ENCODE data around the gene SMR3B.

SMR3B gene

DNA sequence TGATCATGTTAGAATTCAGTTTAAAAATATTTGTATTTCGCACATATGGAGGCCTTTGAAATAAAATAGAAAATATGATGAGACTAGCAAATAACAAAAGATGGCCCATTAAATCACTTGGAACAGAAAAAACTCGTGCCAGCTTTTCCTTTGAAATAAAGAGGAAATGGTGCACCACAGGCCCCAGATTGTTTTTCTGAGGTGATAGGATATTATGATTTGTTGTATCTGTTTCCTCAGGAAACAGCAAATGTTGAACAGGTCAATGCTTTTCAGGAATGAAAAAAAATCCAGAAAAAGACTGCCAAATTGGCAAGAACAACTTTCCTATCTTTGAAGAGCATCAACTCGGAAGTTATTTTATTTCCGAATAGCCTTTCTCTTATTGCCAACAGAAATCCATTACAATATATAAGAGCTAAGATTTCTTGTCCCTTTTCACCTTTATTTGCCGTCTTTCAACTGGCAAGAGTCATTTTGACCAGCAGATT is at the start of gene SMR3B:
TSS of gene SMR3B (plus strand) at position 441 of the 491 bp plus-strand sequence. CDS start 1,380 bp downstream, outside the sequence.
- no peak for DNase-seq

DNA sequence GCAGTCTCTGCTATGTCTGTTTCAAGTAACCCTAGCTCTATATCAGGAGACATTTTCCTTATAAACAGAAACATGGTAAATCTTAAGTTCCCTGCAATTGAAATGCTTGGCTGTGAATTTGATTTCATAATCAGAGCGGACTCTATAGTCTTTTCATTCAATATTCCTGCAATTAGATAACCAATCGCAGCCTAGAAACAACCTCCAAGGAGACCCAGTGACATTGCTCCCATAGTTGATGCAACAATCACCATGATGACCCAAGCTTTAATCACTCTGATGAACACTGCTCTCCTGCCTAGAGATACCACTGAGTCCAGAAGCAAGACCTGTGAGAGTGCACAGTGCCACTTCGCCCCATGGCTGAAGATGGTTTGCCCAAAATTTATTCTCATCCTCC is 48.2 kb upstream of the SMR3B start, which contains the start of gene CABS1:
TSS of gene CABS1 (plus strand) at position 301 of the 400 bp plus-strand sequence. CDS start at position 360, 59 bp downstream.
- no peak for DNase-seq

DNA sequence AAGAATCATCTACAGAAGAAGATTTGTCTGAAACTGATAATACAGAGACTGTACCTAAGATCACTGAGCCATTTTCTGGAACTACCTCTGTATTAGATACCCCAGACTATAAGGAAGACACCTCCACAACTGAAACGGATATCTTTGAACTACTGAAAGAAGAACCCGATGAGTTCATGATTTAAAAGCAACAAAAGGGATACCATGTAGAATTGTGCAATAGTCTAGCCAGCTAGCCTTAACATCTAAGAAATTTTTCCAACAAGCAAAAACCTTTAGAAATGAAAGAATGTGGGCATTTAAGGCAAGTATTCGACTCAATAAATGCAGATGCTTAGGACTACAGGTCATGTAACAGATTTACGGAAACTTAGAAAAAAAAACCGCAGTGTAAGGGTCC is 46.9 kb upstream of the SMR3B start:
- no peak for DNase-seq

DNA sequence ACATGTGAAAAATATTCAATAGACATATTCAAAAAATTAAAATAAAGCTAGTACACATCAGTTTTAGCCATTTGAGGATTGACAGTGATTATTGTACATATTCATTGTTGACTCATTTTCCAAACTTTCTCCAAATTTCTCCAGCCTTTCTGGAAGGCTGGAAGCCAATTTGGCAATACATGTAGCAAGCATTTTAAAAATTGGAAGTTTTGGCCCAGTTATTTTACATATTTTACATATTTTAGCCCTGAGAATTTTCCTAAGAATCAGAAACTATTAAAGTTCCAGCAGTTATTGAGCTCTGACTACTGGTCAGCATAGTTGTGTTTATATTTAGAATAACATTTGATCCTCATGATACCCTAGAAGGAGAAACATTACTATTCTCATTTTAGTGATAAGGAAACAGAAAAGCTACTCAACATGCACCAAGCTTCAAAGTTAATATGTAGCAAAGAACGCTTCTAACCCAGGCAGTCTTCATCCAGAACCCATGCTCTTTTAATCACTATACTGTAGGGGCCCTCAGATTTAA is 45.0 kb upstream of the SMR3B start:
- DNase-seq = no peak

DNA sequence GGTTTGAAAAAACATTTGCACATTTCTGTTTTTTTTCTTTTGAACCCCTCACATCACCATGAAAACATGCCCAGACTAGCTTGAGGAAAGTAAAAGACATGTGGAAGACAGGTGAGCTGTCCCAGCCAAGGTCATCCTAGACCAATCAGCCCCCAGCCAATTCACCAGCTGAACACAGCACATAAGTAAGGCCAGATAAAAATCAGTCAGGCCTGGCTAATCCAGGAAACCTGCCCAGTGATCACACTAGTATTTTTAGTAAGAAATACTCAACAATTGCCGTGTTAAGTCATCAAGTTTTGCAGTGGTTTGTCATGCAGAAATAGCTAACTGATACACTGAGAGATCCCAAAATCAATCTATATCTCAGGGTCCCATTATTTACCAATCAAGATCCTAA is 26.7 kb upstream of the SMR3B start:
- no peak for DNase-seq

DNA sequence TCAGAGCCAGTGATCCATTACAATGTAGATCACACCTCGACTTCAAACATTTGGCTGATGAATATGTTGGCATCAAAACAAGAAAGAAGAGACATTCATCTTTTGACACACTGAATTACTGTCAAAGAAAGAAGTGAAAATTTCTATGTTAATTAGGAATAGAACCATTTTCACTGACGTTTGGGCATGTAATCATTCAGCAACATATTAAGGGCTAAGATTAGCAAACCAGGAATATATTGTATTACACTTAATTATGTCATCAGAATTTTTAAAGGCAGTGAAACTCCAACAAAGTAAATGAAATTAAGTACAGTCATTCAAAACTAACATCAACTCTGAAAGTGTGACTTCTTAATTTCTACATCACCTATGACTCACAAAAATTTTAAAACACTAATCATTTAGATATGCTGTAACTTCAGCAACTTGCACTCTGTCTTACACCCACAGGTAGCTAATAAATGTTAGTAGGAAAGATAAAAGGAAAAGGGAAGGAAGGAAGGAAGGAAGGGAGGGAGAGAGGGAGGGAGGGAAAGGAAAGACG is 23.7 kb upstream of the SMR3B start:
- no peak for DNase-seq

DNA sequence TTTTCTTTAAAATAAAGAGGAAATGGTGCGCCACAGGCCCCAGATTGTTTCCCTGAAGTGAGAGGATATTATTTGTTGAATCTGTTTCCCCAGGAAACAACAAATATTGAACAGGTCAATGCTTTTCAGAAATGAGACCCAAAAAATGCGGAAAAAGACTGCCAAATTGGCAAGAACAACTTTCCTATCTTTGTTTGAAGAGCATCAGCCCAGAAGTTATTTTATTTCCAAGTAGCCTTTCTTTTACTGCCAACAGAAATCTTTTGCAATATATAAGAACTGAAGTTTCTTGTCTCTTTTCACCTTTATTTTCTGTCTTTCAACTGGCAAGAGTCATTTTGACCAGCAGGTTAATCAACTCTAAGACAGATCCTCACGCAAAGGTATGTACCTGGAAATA is 22.5 kb upstream of the SMR3B start, which contains the start of gene SMR3A:
TSS of gene SMR3A (plus strand) at position 301 of the 400 bp plus-strand sequence. CDS start 1,356 bp downstream, outside the sequence.
- DNase-seq = no peak

DNA sequence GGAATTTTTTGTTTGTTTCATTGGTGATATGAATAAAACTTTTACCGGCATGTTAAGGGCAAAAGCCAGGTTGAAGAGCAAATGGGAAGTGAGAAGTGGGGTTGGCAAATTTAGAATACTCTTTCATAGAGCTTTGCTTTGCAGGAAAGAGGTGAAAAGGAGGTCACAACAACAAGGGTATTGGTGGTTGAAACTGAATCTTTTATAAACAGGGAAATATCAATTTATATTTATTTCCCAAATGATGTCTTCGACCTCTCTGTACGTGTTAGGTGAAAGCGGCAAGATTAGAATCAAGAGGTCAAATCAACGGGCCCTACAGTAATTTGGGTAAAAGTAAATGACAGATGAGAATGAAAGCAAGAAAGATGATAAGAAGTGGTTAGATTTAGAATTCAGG is 18.9 kb upstream of the SMR3B start:
- DNase-seq = no peak

DNA sequence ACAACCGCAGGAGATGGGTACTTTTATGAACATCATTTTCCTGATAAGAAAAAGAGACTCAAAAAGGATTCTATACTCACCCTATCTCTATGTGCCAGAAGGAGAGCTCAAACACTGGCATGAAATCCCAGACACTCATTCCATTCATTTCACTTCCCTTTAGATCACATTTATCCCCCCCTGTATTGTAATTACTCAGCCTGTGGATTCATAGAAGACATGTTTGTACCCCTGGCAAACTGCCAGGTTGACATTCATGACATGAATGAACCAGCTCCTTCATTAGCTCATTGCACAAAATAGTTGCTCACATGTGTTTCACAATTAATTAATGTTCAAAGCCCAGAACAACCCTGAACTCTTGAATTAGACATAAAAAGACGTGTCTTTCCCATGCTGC is 17.5 kb upstream of the SMR3B start:
- DNase-seq = no peak

DNA sequence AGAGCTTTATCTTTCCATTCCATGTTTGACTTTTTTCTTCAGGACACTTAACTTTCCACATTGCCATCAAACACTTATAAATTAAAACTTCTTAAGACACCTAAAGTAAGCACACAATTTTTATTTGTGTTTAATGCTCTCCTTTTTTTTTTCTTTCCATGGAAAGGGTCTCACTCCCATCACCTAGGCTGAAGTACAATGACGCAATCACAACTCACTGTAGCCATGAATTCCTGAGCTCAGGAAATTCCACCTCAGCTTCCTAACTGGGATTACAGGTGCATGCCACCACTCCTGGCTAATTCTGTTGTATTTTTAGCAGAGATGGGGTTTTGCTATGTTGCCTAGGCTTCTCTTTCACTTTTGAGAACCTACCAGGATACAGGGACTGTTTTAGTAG is 15.1 kb upstream of the SMR3B start:
- no peak for DNase-seq

DNA sequence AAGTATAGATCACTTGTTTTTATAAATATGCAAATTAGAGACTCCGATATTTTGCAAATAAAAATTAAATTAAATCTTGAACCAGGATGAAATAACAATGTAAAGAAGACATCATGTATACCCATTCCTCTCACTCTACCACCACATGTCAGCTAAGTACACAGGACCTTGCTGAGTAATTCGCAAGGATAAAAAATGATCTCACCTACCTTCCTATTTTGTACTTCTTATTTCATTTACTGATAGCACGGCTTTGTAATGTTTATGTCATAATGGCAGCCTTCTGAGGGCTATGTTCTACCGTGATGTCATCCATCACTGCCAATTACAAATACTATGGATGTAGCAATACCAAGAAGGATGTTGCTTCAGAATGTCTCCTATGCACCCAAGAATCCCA is 10.9 kb upstream of the SMR3B start:
- DNase-seq = no peak

DNA sequence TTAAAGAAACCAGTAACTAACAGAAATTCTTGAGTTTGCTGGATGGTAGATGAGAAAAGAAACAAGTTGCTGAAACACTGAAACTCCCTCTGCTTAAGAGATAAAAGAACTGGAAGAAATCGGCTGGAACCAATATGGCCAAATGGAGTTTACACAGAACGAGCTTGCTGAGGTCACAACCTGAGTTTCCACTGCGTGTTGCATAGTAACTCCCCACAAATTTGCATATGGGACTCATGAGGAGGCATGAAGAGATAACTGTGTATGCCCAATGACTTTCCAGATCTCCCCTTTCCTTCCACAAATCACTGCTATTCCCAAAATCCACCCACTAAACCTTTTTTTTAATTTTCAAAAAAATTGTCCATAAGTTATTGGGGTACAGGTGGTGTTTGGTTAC is 10.2 kb upstream of the SMR3B start:
- no peak for DNase-seq

DNA sequence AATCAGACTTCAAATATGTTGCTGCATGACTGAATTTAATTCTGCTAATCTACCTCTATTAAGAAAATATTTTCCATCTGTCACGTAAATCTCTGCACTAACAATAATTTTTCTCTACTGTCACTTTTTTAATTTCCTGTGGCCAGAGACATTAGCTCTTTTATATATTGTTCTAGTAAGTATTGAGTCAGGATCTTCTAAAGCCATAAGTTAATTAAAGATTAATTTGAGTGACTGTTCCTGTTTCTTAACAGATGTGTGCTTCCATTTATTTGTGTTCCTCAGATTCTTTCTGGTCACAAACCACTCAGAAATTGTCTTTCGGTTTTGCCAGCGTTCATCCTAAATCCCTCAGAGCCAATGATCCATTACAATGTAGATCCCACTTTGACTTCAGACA is 2.4 kb upstream of the SMR3B start:
- DNase-seq = peak in 1 of 2 experiments; percentile 19

DNA sequence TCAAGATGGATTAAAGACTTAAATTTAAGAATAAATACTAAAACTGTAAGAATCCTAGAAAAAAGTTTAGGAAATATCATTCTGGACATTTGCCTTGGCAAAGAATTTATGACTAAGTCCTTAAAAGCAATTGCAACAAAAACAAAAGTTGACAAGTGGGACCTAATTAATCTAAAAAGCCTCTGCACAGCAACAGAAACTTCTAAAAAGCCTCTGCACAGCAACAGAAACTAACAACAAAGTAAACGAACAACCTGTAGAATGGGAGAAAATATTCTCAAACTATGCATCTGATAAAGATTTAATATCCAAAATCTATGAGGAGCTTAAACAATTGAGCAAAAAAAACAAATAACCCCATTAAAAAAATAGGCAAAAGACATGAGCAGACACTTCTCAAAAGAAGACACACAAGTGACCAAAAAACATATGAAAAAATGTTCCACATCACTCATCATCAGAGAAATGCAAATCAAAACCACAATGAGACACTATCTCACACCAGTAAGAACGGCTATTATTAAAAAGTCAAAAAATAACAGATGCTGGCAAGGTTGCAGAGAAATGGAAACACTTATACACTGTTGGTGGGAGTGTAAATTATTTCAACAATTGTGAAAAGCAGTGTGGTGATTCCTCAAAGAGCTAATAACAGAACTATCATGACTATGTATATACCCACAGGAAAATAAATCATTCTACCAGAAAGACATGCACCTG is 9.3 kb downstream of the SMR3B start:
- DNase-seq = no peak

DNA sequence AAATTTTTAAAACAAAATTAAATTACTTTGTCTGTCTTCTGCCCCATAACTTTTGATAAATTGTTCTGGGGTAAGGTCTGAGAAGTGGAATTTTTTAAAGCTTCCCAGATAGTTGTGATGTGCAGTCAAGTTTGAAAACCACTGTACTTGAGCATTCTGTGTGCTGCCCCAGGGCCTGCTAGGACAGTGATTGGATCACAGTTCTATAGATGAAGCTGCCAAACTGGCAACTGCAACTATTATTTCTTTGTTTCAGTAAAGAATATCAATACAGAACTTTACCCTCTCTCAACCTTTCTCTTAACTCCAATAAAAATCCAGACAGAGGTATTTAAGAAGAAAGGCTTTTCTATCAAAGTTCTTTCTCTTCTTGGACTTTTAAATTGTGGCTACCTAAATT is 14.6 kb downstream of the SMR3B start, which contains the start of gene OPRPN:
TSS of gene OPRPN (plus strand) at position 361 of the 400 bp plus-strand sequence. CDS start 1,346 bp downstream, outside the sequence.
- no peak for DNase-seq

DNA sequence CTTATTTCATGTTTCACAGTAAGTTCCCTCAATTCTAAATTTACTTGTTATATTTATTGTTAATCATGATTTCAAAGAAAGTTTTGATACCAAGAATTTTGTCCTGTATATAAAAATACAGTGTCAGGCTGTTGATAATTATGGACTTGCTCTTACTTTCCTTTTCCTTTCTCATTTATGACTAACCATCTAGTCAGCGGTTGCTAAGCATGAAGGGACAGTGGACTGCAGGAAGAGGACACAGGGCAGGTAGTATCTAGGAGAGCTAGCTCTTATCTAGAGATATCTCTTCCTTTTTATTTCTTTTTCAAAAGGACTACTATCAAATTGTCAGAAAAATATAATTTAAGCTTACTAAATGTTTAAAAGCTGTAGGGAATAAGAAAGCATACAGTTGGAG is 16.4 kb downstream of the SMR3B start:
- no peak for DNase-seq

DNA sequence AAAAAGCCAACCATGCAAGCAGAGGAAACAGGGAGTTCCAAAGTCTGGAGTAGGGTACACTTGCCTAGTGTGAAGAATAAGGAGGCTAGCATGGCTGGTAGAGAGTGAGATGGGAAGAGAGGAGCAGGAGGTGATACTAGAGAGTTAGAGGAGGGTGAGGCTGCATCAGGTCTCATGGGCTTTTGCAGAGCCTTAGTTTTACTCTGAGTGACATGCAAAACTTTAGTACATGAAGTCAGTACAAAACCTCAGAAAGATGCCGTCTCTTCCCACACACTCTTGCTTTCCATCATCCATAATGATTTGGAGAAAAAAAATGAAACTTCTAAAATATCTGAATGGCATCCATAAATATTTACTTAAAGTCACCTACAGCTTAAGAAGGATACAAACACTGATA is 19.8 kb downstream of the SMR3B start:
- no peak for DNase-seq

DNA sequence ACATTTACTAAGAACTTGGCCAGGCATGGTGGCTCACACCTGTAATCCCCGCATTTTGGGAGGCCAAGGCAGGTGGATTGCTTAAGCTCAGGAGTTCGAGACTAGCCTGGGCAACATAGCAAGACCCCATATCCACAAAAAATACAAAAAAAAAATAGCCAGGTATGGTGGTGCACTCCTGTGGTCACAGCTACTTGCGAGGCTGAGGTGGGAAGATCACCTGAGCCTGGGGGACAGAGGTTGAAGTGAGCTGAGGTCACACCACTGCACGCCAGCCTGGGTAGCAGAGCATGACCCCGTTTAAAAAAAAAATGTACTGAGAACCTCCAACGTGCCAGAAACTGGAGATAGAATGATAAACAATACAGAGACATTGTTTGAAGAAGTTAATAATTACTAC is 22.8 kb downstream of the SMR3B start:
- no peak for DNase-seq

DNA sequence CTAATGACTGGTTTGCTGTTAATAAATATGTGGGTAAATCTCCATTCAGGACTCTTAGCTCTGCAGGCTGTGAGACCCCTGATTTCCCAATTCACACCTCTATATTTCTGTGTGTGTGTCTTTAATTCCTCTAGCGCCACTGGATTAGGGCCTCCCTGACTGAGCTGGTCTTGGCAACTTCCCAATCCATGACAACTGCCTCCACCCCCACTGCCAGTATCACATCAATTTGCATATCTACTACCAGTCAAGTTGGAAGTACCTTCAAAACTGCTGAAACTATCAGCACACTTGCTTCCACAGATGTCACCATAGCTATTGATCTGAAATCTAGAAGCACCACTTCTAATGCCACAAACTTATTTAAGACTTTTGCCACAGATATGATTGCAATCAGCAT is 42.4 kb downstream of the SMR3B start:
- DNase-seq = peak in 1 of 2 experiments; percentile 6

DNA sequence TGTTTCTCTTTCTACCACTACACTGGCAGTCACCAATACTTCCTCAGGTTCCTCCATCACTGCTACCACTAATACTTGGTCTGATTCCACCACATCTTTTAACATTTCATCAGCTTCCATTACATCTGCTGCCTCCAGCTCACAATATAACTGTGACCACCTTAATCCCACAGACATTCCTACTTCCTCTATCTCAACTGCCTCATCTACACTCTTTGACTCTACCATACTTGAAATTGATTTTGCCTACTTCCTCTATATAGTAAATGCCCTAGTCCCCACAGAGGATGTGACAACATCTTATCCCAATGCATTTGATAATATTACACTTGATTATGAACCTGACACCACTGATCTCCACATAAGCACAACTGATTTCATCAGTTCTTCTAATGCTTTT is 43.9 kb downstream of the SMR3B start:
- DNase-seq = no peak

DNA sequence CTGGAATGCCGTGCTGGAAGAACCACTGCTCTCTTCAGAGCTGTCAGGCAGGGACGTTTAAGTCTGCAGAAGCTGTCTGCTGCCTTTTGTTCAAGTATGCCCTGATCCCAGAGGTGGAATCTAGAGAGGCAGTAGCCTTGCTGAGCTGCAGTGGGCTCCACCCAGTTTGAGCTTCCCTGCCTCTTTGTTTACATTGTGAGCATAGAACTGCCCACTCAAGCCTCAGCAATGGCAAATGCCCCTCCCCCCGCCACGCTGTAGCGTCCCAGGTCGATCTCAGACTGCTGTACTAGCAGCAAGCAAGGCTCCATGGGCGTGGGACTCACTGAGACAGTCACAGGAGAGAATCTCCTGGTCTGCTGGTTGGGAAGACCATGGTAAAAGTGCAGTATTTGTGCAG is 54.3 kb downstream of the SMR3B start:
- DNase-seq = no peak
